Thyroid gland (tissue), 4 donors: ENCODE results near the gene ARMC10. TPM values are rescaled to one million over a fixed set of nuclear protein-coding genes. Genes with fewer than 3 reads are reported as not detected.
"Not testable (repeated sequence)": the region's sequence is repeated elsewhere in the genome, so short reads cannot be mapped to it uniquely, and the experiment has no call there.

Source experiments
- DNase-seq, 2 donors: peaks; one replicate each; pipeline ENCODE4 v3.0.0-alpha.2; 2019
- H3K27ac ChIP-seq, 3 donors: fragments of 200-600 bp; sonication (generic); 1 replicate in 2 of 3; 2 replicates in 1 of 3; pipeline ENCODE4 v1.5.1; 2016 to 2019; ENCODE audit warnings: mild to moderate bottlenecking in 1 of 3, moderate library complexity in 1 of 3
- H3K27me3 ChIP-seq: fragments of 200-600 bp; sonication (generic); one replicate; pipeline ENCODE4 v1.5.1; 2019
- H3K36me3 ChIP-seq, 2 donors: fragments of 200-600 bp; sonication (generic); one replicate each; pipeline ENCODE4 v1.5.1; 2016 to 2019
- H3K4me1 ChIP-seq, 2 donors: fragments of 200-600 bp; sonication (generic); one replicate each; pipeline ENCODE4 v1.5.1; 2017 to 2019
- H3K4me3 ChIP-seq, 3 donors: fragments of 200-600 bp; sonication (generic); replicated peaks in 1 of 3; 1 replicate in 2 of 3; 2 replicates in 1 of 3; pipeline ENCODE4 v1.5.1; 2016; ENCODE audit warnings: mild to moderate bottlenecking in 1 of 3
- H3K9me3 ChIP-seq: fragments of 200-600 bp; sonication (generic); one replicate; pipeline ENCODE4 v1.5.1; 2017
- CTCF ChIP-seq, 6 experiments: fragments of 200-600 bp in 3 of 6; fragments of 450-650 bp in 3 of 6; sonication (generic) in 3 of 6; IDR thresholded peaks; one replicate each; pipeline ENCODE4 v1.5.1; 2016 to 2019; ENCODE audit warnings: antibody characterized with exemption in 6 of 6, mild to moderate bottlenecking in 2 of 6, inconsistent platforms in 1 of 6, moderate library complexity in 1 of 6
- POLR2A ChIP-seq, 2 donors: fragments of 450-650 bp; IDR thresholded peaks; one replicate each; pipeline ENCODE4 v1.6.1; 2017; ENCODE audit warnings: antibody characterized with exemption in 2 of 2, mild to moderate bottlenecking in 2 of 2, moderate library complexity in 1 of 2
- WGBS, 2 donors: methylation state at CpG; one replicate each; pipeline ENCODE4 v1.1.5; 2017; 5-methylcytosine and 5-hydroxymethylcytosine counted together
- intact Hi-C: fragments of 100-400 bp; cut with DNase I; formaldehyde crosslinking; loops from one replicate; pipeline ENCODE4 v1.15.1; 2023
- total RNA-seq, 4 donors: library from RNA; depleted of rRNA; stranded (reverse); fragments of >200 nt; gene quantifications; one replicate each; pipeline ENCODE4 v1.2.3, GENCODE V29; 2016

ARMC10 gene
- total RNA-seq, 4 donors from 2014 or later: 44.1 to 72.4 (median 57.8) TPM

- intact Hi-C loops: no loop called here
- Histone ChIP-seq H3K4me1 (no peaks in the 10 kb centered on the region), H3K27ac (no peak overlapping the region), H3K36me3 (no peaks in the 10 kb centered on the region), H3K9me3 (no peaks in the 10 kb centered on the region), H3K27me3 (no peaks in the 10 kb centered on the region), H3K4me3 (no peak overlapping the region)
- no peak for DNase-seq
- no peak for TF ChIP-seq POLR2A (IDR thresholded peaks at IDR 0.05)
- TF ChIP-seq CTCF (IDR thresholded peaks at IDR 0.05): no peak
- WGBS, 2 donors: 52 to 56% methylated on average over 3 of the region's 3 CpGs
These were observed 19.2 kb downstream of the ARMC10 start for GRCh38 chr7:103094102-103094501.

GRCh38 chr7:103095558-103095957, 20.6 kb downstream of the ARMC10 start:
- H3K4me3 ChIP-seq, H3K27me3 ChIP-seq, H3K27ac ChIP-seq, H3K4me1 ChIP-seq, H3K9me3 ChIP-seq, DNase-seq, H3K36me3 ChIP-seq, intact Hi-C loops: not testable (repeated sequence)
- 99 to 100% methylated on average over 2 of the region's 2 CpGs for WGBS, 2 donors

GRCh38 chr7:103097041-103097440, 22.1 kb downstream of the ARMC10 start:
- Histone ChIP-seq H3K36me3 (no peaks in the 10 kb centered on the region), H3K9me3 (no peaks in the 10 kb centered on the region), H3K27me3 (no peaks in the 10 kb centered on the region), H3K27ac (no peak overlapping the region), H3K4me3 (no peak overlapping the region), H3K4me1 (no peaks in the 10 kb centered on the region)
- DNase-seq: no peak
- 96% methylated on average over 2 of the region's 2 CpGs for WGBS, 2 donors
- no peak for TF ChIP-seq CTCF (IDR thresholded peaks at IDR 0.05)
- TF ChIP-seq POLR2A (IDR thresholded peaks at IDR 0.05): no peak
- intact Hi-C loops: no loop called here

- no peaks in the 10 kb centered on the region for H3K9me3 ChIP-seq
- DNase-seq: no peak
- no peaks in the 10 kb centered on the region for H3K27me3 ChIP-seq
- 64 to 65% methylated on average over 3 of the region's 3 CpGs for WGBS, 2 donors
- no peak overlapping the region for H3K27ac ChIP-seq
- peaks cover 12 to 16% of the 10 kb centered on the region in 2 donors for H3K36me3 ChIP-seq
- intact Hi-C loops: no loop called here
- H3K4me3 ChIP-seq: no peak overlapping the region
- no peaks in the 10 kb centered on the region for H3K4me1 ChIP-seq
- no peak for TF ChIP-seq POLR2A (IDR thresholded peaks at IDR 0.05)
- TF ChIP-seq CTCF (IDR thresholded peaks at IDR 0.05): no peak
These were observed 25.4 kb downstream of the ARMC10 start for GRCh38 chr7:103100348-103100747.

DNA sequence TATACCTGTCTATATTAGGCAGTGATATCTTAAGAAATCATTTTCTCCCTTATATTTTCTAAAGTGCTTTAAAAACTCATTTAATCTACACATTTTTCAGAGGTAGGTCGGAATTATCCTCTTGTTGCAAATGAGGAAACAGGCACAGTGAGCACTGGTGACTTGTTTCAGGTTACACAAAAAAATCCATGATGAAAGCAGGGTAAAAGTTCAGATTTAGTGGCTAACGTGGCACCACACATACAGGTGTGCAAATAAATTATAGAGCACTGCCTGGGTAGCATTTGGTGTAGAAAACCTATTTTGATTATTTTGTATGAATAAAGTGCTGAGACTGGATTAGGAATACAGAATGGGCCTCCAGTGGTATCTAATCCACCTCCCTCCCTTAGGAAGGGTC, 26.6 kb downstream of the ARMC10 start:
- DNase-seq: no peak
- TF ChIP-seq POLR2A (IDR thresholded peaks at IDR 0.05) (no peak), CTCF (IDR thresholded peaks at IDR 0.05) (no peak)
- H3K27ac ChIP-seq: no peak overlapping the region
- H3K4me3 ChIP-seq: no peak overlapping the region
- H3K27me3 ChIP-seq: no peaks in the 10 kb centered on the region
- intact Hi-C loops: no loop called here
- H3K9me3 ChIP-seq: no peaks in the 10 kb centered on the region
- peaks cover 12 to 16% of the 10 kb centered on the region in 2 donors for H3K36me3 ChIP-seq
- 48 to 49% methylated on average over 2 of the region's 2 CpGs for WGBS, 2 donors
- peaks cover 3 to 6% of the 10 kb centered on the region in 2 donors for H3K4me1 ChIP-seq
